IPS DF 4.7 (cell line): ENCODE measurements around the gene DEFB123.

Experiments
- DNase-seq: peaks from one replicate; pipeline ENCODE4 v3.0.0-alpha.2; 2013; ENCODE audit warnings: low spot score; ENCODE audit errors: extremely low read depth

DEFB123 gene

GRCh38 chr20:31473331-31474096 is 33.1 kb downstream of the DEFB123 start:
- DNase-seq = no peak

- no peak for DNase-seq
These were observed 33.6 kb downstream of the DEFB123 start for GRCh38 chr20:31474097-31474436.

- DNase-seq = no peak
These were observed 34.5 kb downstream of the DEFB123 start, which contains the start of the genes DEFB124 and REM1 for GRCh38 chr20:31474758-31475427. Gene DEFB124, minus strand, starts transcription at chr20:31475127. Its CDS starts 2,114 bp downstream, at chr20:31473013. Gene REM1, plus strand, starts transcription at chr20:31475288. Its CDS starts 1,158 bp downstream, at chr20:31476446.

GRCh38 chr20:31475472-31476293 is 35.3 kb downstream of the DEFB123 start:
- no peak for DNase-seq

- DNase-seq = no peak
These were observed 35.8 kb downstream of the DEFB123 start for GRCh38 chr20:31476294-31476585.

- DNase-seq = no peak
These were observed 36.3 kb downstream of the DEFB123 start for GRCh38 chr20:31476643-31477215.

GRCh38 chr20:31484001-31484400 is 43.6 kb downstream of the DEFB123 start:
- DNase-seq = no peak

- no peak for DNase-seq
These were observed 45.3 kb downstream of the DEFB123 start for GRCh38 chr20:31485450-31486339.

- no peak for DNase-seq
These were observed 47.7 kb downstream of the DEFB123 start for GRCh38 chr20:31488115-31488514.

- DNase-seq = no peak
These were observed 48.7 kb downstream of the DEFB123 start for GRCh38 chr20:31489152-31489551.

- DNase-seq = no peak
These were observed 50.3 kb downstream of the DEFB123 start for GRCh38 chr20:31490752-31491151.

GRCh38 chr20:31494131-31494530 is 53.7 kb downstream of the DEFB123 start:
- DNase-seq = peak; percentile 58

- no peak for DNase-seq
These were observed 56.4 kb downstream of the DEFB123 start for GRCh38 chr20:31496761-31497295.

GRCh38 chr20:31497838-31498540 is 57.6 kb downstream of the DEFB123 start:
- DNase-seq = no peak
